Stomach (tissue), 4 donors: ENCODE results near the gene CD3E.

Source experiments
- POLR2A ChIP-seq, 4 donors: fragments of 450-650 bp; IDR thresholded peaks; one replicate each; pipeline ENCODE4 v1.6.1; 2016; ENCODE audit warnings: antibody characterized with exemption in 4 of 4, control low read depth in 2 of 4, mild to moderate bottlenecking in 1 of 4, moderate library complexity in 1 of 4
- TF ChIP-seq, protein P1 (sequence below), 7 experiments: fragments of 450-650 bp in 4 of 7; fragments of 200-600 bp in 3 of 7; sonication (generic) in 3 of 7; IDR thresholded peaks; one replicate each; pipeline ENCODE4 v1.5.1; 2016 to 2019; ENCODE audit warnings: antibody characterized with exemption in 7 of 7, control low read depth in 2 of 7, mild to moderate bottlenecking in 1 of 7

DNA sequence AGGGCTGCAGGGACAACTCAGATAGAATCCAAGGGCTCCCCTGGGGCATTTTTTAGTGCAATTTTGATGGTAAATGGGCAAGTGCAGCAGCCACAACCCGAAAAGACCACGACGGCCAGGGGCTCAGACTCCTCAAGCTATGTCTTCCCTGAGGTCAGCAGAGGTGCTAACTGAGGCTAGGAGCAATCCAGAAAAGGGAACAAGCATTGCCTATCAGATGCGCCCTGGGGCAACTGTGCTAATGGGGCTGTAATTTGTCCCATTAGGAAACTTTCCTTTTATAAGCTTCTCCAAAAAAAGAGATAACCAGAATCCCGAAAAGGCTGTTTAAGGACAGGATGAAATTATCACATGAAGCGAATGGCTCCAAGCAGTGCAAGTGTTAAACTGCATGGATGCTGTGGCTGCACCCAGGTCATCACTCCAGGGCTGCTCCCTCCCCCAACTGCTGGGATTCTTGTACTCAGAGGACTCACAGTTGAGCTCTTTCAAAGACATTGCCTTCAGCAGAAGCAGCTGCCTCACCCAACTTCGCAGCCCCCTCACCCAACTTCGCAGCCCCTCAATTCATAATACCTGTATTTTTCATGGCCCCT lies 2.8 kb upstream of the CD3E start:
- TF ChIP-seq, protein P1, sequence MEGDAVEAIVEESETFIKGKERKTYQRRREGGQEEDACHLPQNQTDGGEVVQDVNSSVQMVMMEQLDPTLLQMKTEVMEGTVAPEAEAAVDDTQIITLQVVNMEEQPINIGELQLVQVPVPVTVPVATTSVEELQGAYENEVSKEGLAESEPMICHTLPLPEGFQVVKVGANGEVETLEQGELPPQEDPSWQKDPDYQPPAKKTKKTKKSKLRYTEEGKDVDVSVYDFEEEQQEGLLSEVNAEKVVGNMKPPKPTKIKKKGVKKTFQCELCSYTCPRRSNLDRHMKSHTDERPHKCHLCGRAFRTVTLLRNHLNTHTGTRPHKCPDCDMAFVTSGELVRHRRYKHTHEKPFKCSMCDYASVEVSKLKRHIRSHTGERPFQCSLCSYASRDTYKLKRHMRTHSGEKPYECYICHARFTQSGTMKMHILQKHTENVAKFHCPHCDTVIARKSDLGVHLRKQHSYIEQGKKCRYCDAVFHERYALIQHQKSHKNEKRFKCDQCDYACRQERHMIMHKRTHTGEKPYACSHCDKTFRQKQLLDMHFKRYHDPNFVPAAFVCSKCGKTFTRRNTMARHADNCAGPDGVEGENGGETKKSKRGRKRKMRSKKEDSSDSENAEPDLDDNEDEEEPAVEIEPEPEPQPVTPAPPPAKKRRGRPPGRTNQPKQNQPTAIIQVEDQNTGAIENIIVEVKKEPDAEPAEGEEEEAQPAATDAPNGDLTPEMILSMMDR (IDR thresholded peaks at IDR 0.05) = no peak
- no peak for TF ChIP-seq POLR2A (IDR thresholded peaks at IDR 0.05)
